Gastroesophageal sphincter (tissue), 4 donors: ENCODE results near the gene MAPK11. TPM values are rescaled to one million over a fixed set of nuclear protein-coding genes. Genes with fewer than 3 reads are reported as not detected.

Experiments
- ATAC-seq: fragments of 150-250 bp; one replicate; pipeline ENCODE4 v1.9.1; 2016; ENCODE audit warnings: mild to moderate bottlenecking, moderate library complexity
- H3K27ac ChIP-seq, 4 donors: fragments of 200-600 bp; sonication (generic) in 3 of 4; 1 replicate in 3 of 4; 2 replicates in 1 of 4; pipeline ENCODE4 v1.5.1; 2016 to 2019
- H3K27me3 ChIP-seq: fragments of 200-600 bp; sonication (generic); one replicate; pipeline ENCODE4 v1.5.1; 2019
- H3K36me3 ChIP-seq, 2 donors: fragments of 200-600 bp; sonication (generic); one replicate each; pipeline ENCODE4 v1.5.1; 2019; ENCODE audit warnings: control low read depth in 1 of 2
- H3K4me1 ChIP-seq, 3 donors: fragments of 200-600 bp; sonication (generic); 1 replicate in 2 of 3; 2 replicates in 1 of 3; pipeline ENCODE4 v1.5.1; 2016 to 2019; ENCODE audit warnings: control low read depth in 2 of 3
- H3K4me3 ChIP-seq, 2 donors: fragments of 200-600 bp; sonication (generic); one replicate each; pipeline ENCODE4 v1.5.1; 2019; ENCODE audit warnings: mild to moderate bottlenecking in 1 of 2, moderate library complexity in 1 of 2
- H3K9me3 ChIP-seq, 3 donors: fragments of 200-600 bp; sonication (generic); one replicate each; pipeline ENCODE4 v1.5.1; 2017 to 2019; ENCODE audit warnings: control low read depth in 2 of 3
- CTCF ChIP-seq, 4 experiments: fragments of 200-600 bp in 2 of 4; fragments of 450-650 bp in 2 of 4; sonication (generic) in 1 of 4; IDR thresholded peaks; one replicate each; pipeline ENCODE4 v1.5.1; 2017 to 2019; ENCODE audit warnings: antibody characterized with exemption in 4 of 4, mild to moderate bottlenecking in 2 of 4, moderate library complexity in 2 of 4
- EP300 ChIP-seq: sonication (generic); formaldehyde crosslinking; IDR thresholded peaks from one replicate; pipeline ENCODE4 v1.6.1; 2017; ENCODE audit warnings: antibody characterized with exemption, mild to moderate bottlenecking
- POLR2A ChIP-seq, 2 donors: fragments of 450-650 bp; IDR thresholded peaks; one replicate each; pipeline ENCODE4 v1.6.1; 2017; ENCODE audit warnings: antibody characterized with exemption in 2 of 2, mild to moderate bottlenecking in 2 of 2, moderate library complexity in 1 of 2
- POLR2AphosphoS5 ChIP-seq: sonication (generic); formaldehyde crosslinking; IDR thresholded peaks from one replicate; pipeline ENCODE4 v1.6.1; 2017; ENCODE audit warnings: antibody characterized with exemption
- WGBS, 2 donors: methylation state at CpG; one replicate each; pipeline ENCODE4 v1.1.5; 2018; ENCODE audit warnings: low coverage in 1 of 2; 5-methylcytosine and 5-hydroxymethylcytosine counted together
- total RNA-seq, 4 donors: library from RNA; depleted of rRNA; stranded (reverse); fragments of >200 nt; gene quantifications; one replicate each; pipeline ENCODE4 v1.1.0, GENCODE V29; 2016

Gene MAPK11
- total RNA-seq, 4 donors from 2014 or later: 6.8 to 11.5 (median 10.4) TPM

- Histone ChIP-seq H3K36me3 (no peaks in the 10 kb centered on the region), H3K4me1 (peaks cover 0 to 100% (median 72%) of the 10 kb centered on the region in 3 donors), H3K27ac (peak overlapping the region in 3 of 4 donors; percentile 39 to 90 (median 65)), H3K9me3 (no peaks in the 10 kb centered on the region), H3K4me3 (no peak overlapping the region), H3K27me3 (no peaks in the 10 kb centered on the region)
- no peak for ATAC-seq
- no CpG with 5 or more reads among the region's 4 CpGs for WGBS, 2 donors
- TF ChIP-seq POLR2AphosphoS5: no peak
- TF ChIP-seq CTCF (IDR thresholded peaks at IDR 0.05): no peak
- TF ChIP-seq EP300: no peak
- TF ChIP-seq POLR2A (IDR thresholded peaks at IDR 0.05): no peak
Measured at GRCh38 chr22:50298266-50298637, 28.1 kb upstream of the MAPK11 start.

- no peaks in the 10 kb centered on the region for H3K9me3 ChIP-seq
- no peaks in the 10 kb centered on the region for H3K36me3 ChIP-seq
- H3K4me1 ChIP-seq: peaks cover 0 to 100% (median 72%) of the 10 kb centered on the region in 3 donors
- TF ChIP-seq CTCF (IDR thresholded peaks at IDR 0.05) (no peak), POLR2AphosphoS5 (no peak), POLR2A (IDR thresholded peaks at IDR 0.05) (no peak), EP300 (no peak)
- no peaks in the 10 kb centered on the region for H3K27me3 ChIP-seq
- peak overlapping the region in 3 of 4 donors; percentile 39 to 90 (median 65) for H3K27ac ChIP-seq
- no peak for ATAC-seq
- 85% methylated on average over 9 of the region's 20 CpGs; no CpG with 5 or more reads in 1 of the 2 donors for WGBS, 2 donors
- H3K4me3 ChIP-seq: no peak overlapping the region
Measured at GRCh38 chr22:50297510-50298265, 27.5 kb upstream of the MAPK11 start.

- Histone ChIP-seq H3K27ac (peak overlapping the region in 3 of 4 donors; percentile 39 to 90 (median 65)), H3K36me3 (no peaks in the 10 kb centered on the region), H3K4me1 (peaks cover 0 to 100% (median 69%) of the 10 kb centered on the region in 3 donors), H3K4me3 (no peak overlapping the region), H3K9me3 (no peaks in the 10 kb centered on the region), H3K27me3 (no peaks in the 10 kb centered on the region)
- WGBS, 2 donors: 49 to 53% methylated on average over 4 to 8 of the region's 29 CpGs
- ATAC-seq: no peak
- TF ChIP-seq POLR2A (IDR thresholded peaks at IDR 0.05) (no peak), EP300 (no peak), POLR2AphosphoS5 (no peak), CTCF (IDR thresholded peaks at IDR 0.05) (no peak)
Measured at GRCh38 chr22:50296658-50297490, 26.7 kb upstream of the MAPK11 start.

GRCh38 chr22:50294319-50294656, 24.1 kb upstream of the MAPK11 start:
- Histone ChIP-seq H3K4me1 (peaks cover 0 to 89% (median 43%) of the 10 kb centered on the region in 3 donors), H3K27ac (peak overlapping the region; percentile 80 to 91 (median 89)), H3K9me3 (no peaks in the 10 kb centered on the region), H3K36me3 (peaks cover 0 to 23% of the 10 kb centered on the region in 2 donors), H3K4me3 (peak overlapping the region in 1 of 2 donors; percentile 44), H3K27me3 (no peaks in the 10 kb centered on the region)
- TF ChIP-seq POLR2A (IDR thresholded peaks at IDR 0.05) (no peak), CTCF (IDR thresholded peaks at IDR 0.05) (no peak), POLR2AphosphoS5 (no peak), EP300 (no peak)
- ATAC-seq: no peak
- no CpG with 5 or more reads among the region's 5 CpGs for WGBS, 2 donors
